GM18517 (cell line): ENCODE measurements around the gene ARSG.

Experiments
- ATAC-seq: cut with Tn5 transposase; IDR thresholded peaks from one replicate; pipeline ENCODE4 v1.9.1; 2021; ENCODE audit warnings: mild to moderate bottlenecking, moderate library complexity; ENCODE audit not compliant: unreplicated experiment

Gene ARSG

DNA sequence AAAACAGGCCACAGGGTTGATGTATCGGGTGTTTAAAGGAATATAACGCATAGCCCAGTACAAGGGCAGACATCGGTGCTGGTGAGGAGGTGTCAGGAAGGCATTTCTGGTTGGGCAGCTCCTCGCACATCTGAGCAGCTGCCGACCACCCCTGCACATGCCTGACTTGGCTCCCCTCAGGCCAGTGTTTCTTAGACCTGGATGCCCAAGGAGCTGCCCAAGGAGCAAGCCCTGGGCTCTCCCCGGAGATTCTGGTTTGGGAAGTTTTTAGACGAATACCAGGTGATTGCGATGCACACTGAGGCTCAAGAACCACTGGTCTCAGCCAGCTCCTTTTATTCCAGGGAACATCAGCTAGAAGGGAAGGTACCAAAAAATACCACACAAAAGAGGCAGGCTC is 154.4 kb downstream of the ARSG start:
- ATAC-seq: no peak

DNA sequence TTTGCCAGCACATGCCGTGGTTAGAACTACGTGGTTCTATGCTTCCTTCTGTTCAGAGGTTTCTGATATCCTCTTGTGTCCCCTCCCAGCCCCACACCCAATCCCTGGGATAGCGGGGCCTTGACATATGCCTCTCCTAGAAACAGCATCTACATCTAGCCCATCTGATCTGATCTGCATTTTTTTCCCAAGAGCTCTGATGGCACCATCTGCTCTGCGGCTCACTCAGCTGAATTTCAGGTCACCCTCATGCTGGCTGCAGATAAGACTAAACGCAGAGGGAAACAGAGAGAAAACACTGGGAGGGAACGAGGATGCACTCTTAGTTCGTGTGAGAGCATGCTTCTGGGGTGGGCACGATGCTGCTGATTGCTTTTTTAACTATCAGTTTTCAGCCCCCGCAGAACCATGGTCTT is 155.3 kb downstream of the ARSG start:
- no peak for ATAC-seq

DNA sequence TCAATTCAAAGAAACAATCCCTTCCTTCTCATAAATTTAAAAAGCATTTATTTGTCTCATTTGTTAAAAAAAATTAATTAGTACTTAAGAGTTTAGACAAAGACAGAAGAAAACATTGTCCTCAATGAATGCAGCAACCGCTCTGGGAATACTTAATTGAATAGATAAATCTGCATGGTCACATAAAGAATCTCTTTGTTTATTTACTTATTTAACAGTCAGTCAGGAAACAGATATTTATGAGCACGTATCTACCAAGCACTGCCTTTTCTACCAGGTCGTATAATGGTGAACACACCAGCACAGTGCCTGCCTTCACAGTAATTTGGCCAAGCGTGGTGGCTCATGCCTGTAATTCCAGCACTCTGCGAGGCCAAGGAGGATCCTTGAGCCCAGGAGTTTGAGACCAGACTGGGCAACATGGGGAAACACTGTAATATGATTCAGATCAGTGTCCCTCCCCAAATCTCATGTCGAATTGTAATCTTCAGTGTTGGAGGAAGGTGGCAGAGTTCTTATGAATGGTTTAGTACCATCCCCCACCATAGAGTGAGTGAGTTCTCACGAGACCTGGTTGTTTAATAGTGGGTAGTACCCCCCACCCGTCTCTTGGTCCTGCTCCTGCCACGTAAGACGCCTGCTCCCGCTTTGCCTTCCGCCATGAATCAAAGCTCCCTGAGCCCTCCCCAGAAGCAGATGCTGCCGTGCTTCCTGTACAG is 157.9 kb downstream of the ARSG start:
- ATAC-seq: no peak

DNA sequence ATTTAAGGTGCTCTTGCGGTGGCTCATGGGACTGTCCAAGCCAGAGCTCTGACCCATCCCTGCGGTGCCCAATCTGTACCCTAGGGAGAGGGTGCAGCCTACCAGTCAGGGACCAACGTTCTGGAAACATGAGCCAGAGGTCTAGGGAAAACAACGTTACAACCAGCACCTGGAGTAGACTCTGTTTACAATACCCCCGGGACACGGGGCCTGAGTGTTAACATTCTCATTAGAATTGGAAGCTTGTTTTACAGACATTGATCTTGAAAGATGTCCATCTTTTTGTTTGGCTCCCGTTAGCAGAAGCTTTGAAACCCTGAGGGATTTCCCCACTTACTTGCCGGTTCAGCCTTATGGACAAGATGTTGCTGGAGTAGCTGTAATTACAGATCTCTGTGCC is 159.1 kb downstream of the ARSG start:
- ATAC-seq: no peak

DNA sequence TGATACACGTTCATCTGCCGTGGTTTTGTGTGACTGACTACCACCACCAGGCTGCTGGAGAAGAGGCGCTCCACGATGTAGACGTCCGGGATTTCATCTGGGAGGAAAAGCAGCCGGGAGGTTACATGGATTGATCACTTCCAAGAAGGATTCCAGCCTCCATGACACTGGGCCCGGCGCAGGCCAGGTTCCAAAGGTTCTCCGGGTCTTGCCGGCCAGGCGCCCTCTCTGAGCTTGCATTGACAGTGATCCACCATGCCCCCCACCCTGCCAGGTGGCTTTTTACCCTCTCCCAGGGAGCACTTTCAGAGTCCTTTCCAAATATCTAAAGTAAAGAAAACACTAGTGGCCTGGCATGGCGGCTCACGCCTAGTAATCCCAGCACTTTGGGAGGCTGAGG is 159.5 kb downstream of the ARSG start:
- ATAC-seq: no peak

DNA sequence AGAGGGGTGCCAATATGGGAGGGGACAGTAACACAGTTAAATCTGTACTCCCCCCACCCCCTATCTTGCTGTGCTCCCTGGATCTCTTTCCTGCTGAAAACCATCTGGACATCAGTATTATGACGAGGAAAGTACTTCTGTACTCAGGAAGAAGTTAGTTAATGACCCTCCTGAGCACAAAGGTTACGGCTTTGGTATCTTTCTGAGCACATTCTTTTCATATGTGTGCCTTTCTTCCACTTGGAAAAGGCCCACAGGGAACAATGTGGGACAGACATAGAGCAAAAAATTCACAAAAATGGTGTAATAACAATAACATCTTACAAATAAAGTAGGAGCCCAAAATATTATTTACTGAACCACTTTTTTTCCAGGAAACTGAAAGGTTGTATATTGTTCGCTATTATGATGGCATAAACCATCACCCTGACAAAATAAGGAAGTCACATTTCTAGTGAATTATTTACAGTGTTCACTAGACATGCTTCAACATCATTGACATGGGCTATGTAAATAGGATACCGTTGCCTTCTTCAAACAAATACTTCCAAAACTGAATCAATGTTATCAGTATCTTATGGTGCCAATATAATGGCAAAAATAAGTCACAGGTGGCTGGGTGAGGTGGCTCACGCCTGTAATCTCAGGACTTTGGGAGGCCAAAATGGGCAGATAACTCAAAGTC is 160.5 kb downstream of the ARSG start:
- no peak for ATAC-seq

DNA sequence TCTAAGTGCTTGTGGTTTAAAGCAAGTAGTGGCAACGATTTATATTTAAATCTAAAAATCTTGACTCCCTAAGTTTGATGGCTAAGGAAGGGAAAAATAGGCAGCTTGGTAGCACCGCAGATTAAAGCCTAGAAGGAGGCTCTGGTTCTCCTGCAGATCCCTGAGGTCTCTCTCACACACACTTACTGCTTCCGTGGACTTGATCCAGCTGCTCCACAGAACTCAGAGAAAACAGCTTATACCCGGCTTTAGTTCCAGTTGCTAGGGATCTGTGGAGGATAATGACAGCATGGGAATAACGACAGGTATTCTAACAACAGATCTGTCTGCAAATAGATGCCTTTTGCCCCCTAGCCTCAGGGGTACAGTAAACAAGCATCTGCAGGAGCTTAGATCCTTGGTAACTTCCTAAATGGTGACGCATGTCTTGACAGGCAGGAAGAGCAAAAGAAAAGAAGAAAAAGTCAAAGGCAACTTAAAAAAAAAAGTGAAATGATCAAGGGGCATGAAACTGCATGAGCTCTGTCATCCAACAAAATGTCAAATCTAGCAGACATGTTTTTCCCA is 161.5 kb downstream of the ARSG start:
- ATAC-seq: no peak

DNA sequence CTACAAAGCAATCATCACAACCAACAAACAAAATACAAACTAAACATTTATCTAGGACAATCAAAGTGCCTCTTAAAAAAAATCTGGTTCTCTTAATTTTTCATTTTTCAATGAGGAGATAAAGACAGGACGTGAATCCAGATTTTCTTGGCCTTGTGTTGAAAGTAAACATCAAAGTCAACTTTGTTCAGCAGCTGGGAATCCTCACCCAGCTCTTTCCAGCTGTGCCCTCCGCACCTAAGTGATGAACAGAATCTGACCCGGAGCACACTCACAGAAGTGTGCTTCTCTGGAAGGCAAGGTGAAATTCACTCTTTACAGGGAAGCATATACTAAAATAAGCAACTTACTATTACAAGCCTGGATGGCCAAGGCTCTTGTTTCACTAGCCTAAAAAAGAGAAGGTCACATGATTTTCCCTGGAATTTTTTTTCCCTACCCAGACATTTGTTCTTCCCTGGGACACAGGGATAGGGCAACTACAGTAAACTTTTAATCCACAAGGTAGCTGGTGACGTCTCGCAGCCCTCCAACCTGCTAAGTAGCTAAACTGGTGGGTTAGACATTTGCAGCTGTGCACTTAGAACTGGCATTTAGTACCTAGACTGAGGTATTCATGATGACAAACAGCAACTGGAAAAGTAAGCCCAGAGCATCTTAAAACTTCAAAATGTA is 162.8 kb downstream of the ARSG start:
- ATAC-seq: no peak

DNA sequence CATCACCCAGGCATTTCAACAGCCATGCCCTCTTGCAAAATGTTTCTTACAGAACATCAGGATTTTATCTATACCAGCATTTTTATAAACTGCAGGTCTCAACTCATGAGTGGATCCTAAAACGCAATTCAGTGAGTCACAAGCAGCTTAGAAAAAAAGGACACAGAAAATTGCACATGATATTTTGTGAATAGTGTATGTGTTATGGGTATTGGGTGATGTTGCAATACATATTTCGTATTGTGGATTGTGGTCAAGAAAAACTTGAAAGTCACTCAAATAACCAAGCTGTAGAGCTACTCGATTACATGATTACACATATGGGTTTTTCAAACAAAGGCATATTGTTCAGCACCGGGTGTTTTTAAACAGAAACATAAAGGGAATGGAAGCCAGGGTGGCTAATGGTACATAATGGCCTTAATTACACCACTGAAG is 164.6 kb downstream of the ARSG start:
- no peak for ATAC-seq

DNA sequence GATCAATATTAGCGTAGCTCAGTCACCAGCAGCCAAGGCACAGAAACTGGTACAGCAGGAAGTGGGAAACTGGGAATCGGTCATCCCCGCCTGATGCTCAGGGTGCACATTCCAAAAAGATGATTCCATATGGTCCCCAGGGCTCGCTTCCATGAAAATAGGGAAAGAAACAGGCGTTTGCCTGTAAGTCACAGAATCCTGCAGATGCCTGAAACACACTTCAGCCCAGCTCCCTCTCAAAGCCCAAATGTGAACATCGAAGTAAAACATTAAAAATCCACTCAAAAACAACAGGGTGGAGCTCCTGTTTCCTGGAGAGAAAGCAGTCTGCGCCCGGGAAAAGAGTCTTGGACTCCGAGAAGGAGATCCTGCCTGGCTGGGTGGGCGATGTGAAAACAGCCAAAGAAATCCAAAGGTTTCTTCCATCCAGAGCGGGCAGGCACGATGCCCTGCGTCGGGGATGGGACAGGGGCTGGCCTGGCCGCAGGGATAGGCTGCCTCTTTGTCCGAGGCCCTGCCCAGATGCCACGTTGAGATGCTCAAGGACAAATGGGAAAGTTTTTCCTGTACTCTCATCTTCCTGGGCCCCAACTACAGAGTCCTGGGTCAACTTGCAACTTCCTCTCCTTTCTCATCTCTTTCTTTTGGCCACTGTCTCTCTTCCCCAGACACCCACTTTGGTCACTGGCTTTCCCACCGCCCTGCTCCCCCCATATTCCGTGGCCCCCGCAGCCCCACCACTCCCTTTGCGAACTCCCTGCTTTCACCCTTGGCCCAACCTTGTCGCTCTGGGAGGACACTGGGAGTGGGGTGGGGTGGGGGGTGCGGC is 165.3 kb downstream of the ARSG start:
- ATAC-seq: no peak

DNA sequence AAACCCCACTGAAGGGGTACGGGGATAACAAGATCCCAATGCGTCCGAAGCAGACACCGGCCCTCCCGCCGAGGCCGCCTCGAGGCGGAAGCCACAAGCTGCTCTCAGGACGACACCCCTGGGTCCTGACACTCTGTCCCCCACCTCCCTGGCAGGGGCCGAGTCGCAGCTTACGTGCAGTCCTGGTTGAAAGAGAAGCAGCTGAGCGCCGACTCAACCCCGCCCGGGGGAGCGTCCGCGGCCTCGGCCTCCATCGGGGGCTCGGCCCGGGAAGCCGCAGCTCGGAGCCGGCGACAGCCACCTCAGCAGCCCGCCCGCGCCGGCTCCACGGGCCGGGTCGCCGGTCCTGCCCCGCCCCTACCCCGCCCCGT is 165.9 kb downstream of the ARSG start, which contains the start of gene WIPI1:
TSS of gene WIPI1 (minus strand) at position 329 of the 371 bp plus-strand sequence. CDS start at position 254, 75 bp downstream.
- peak; percentile 16 for ATAC-seq

DNA sequence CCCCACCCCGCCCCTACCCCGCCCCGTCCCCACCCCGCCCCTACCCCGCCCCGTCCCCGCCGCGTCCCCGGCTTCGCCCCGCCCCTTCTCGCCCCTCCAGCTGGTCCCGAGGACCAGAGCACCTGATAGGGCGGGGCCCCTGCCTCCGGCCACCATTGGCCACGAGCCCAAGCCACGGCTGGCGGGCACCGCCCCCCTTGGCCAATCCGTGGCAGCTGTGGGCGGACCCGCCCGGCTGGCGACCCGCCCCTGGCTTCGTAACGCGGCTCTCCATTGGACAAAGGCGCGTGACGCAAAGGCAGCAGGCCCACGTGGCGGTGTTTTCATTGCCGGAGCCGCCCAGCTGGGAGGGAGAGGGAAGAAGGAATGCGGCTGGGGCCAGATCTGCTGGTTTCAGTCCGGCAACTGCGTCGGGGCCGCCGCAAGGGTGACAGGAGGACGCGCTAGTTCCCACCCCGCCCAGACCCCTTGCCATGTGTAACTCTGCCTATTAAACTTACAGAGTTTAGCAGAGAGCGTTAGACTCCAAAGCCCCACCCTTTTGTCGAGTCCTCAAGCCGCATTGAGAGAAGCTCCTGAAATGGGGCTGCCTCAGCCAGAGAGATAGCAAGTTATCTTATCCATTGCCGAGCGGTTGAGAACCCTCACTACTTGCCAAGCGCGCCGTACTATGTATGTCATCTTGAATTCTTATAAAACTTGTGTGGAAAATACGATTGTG is 166.4 kb downstream of the ARSG start:
- ATAC-seq: peak; percentile 59

DNA sequence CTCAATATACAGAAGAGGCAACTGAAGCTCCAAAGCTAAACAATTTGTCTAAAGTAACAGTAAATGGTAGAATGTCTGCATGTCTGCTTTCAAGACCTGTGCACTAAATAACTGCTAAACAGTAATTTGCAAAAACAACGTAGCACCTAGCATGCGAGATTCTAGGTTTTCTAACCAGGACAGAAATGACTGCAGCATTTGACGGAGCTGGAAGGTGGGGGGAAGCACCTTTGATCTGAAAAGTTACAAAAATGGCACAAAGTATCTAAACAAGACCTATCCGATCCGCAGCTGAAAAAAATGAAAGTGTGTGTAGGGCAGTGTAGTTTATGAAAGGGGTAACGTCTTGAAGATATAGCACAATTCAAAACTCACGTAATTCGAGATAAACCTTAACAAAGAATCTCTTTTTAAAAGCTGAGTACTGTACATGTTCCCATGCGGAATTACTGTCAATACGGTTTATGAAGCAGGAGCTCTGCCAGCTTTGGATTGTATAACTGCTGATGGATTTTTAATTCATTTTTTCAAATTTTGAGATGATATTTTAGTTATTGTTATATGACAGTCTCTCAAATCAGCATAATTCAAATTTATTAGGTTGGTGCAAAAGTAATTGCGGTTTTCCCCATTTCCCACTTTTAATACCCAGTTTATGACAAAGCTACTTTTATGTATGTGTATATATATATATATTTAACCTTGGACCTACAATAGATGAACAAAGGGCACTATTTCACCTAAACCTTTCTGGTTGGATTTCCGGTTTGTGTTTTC is 167.2 kb downstream of the ARSG start:
- ATAC-seq: no peak

DNA sequence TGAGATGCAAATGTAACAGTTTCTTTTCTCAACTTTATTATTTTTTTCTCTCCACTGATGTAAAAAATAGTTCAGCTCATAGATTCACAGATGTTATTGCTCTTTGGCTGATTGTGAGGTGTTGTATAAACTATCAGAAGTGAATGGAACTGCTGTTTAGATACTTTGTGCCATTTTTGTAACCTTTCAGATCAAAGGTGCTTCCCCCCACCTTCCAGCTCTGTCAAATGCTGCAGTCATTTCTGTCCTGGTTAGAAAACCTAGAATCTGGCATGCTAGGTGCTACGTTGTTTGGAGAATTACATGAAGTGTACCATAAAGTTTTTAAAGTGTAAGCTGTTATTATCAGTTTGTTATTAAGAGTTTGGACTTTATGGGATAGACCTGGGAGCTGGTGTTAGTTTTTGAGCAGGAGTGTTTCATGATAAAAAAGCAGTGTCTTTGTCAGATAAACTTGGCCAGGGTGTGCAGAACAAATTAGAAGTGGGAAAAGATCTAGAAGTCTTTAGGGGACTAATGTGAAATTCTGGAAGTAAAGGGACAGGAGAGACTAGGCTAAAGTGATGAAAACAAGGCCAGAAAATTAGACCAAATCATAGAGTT is 167.8 kb downstream of the ARSG start:
- peak; percentile 44 for ATAC-seq

DNA sequence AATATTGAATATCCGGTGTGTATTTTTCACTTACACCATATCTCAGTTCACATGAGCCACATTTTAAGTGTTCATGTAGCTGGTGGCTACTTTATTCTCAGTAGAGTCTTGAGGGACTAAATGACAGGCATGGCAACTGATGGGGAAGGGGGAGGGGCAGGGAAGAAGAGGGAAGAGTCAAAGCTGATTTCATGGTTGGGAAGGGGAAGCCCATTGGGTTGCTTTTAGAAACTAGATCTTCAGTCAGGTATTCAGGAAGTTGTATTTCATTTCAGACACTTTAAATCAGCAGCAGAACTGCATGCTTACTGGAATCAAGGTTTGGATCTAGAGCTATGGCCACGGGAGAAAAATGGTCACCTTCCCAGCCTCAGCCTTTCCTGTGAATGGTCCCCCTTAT is 168.9 kb downstream of the ARSG start:
- no peak for ATAC-seq

DNA sequence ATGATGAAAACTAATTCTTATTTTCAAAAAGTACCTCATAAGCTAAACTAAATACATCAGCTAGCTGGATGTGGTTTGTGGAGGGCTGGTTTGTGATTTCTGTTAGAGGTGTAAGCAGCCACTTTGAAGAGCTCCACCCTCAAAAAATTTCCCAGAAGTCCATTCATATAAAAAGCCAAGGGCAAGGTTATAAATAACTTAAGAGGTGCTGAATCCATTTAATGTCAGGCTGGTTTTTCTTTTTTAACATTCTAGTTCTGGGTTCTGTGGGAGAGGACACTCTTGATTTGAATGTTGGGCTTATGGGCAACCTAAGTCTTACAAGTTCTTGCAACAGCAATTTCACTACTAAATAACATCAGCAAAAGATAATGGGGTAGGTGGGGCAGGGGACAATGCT is 169.4 kb downstream of the ARSG start:
- no peak for ATAC-seq

DNA sequence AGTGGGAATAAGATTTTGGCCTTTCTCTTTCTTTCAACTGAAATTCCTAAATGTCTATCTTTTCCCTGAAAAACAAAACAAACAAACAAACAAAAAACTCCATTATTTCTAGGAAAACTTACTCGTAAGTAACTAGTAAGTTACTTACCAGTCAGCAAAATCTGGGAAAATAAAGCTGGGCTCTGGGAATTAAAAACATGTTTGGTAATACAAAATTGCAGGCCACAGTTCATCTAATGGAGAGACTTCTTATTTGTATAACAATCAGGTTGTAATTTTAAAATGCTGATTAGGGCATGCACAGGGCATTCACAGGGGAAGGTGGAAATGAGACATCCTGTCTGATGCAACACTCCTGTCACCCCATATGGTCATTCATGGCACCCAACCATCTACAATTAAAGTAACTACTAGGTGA is 169.8 kb downstream of the ARSG start:
- no peak for ATAC-seq

DNA sequence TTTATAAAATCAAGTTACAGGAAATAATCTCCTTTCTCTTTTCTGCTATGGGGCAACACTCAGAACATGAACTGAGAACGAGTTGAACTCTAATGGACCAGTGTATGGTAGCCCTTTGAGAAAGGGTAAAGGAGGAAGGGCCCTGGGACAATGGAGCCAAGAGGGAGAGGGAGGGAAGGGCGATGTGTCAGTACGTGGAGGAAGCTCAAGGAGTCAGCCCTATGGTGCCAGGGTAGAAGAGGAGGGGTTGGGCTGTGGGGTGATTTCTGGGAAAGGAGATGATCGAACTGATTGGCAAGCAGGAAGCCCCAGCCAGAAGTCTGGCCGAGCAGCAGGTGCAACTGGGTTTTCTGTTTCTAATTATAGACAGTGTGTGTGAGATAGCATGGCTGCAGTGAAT is 170.3 kb downstream of the ARSG start:
- no peak for ATAC-seq
